ENCODE measurements around the gene CDC14A.

GRCh38 chr1:100536031-100536430 is 183.7 kb downstream of the CDC14A start:
- TF ChIP-seq, protein P1, sequence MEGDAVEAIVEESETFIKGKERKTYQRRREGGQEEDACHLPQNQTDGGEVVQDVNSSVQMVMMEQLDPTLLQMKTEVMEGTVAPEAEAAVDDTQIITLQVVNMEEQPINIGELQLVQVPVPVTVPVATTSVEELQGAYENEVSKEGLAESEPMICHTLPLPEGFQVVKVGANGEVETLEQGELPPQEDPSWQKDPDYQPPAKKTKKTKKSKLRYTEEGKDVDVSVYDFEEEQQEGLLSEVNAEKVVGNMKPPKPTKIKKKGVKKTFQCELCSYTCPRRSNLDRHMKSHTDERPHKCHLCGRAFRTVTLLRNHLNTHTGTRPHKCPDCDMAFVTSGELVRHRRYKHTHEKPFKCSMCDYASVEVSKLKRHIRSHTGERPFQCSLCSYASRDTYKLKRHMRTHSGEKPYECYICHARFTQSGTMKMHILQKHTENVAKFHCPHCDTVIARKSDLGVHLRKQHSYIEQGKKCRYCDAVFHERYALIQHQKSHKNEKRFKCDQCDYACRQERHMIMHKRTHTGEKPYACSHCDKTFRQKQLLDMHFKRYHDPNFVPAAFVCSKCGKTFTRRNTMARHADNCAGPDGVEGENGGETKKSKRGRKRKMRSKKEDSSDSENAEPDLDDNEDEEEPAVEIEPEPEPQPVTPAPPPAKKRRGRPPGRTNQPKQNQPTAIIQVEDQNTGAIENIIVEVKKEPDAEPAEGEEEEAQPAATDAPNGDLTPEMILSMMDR (conservative IDR thresholded peaks at IDR 0.05; ENCODE audit: low read depth, low read length) = no peak
- TF ChIP-seq EZH2 (IDR thresholded peaks at IDR 0.05; ENCODE audit: borderline replicate concordance, low read depth, low read length, poor library complexity, severe bottlenecking) = no peak
